ENCODE data around the gene AMMECR1.

The AMMECR1 gene

GRCh38 chrX:110201799-110202198 lies 116.1 kb downstream of the AMMECR1 start:
- DNase-seq: no peak

DNA sequence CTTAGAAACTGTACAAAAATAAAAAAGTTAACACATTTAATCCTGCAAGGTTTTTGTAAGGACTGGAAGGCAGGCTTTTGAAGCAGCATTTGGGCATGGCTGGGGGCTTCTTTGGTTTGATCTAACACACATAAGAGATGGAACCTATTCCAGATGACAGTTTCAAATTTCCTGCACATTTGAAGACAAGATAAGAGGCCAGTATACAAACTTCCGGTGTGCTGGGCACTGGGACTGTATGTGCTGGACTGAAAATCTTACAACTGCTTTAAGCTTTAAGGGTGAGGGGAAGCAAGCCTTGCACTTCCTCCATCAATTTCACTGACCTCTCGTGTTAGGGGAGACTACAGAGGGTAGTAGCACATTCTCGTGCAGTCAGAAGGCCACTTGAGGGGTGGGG lies 122.9 kb downstream of the AMMECR1 start:
- no peak for DNase-seq

- DNase-seq: no peak
Observed at GRCh38 chrX:110192516-110192915, 125.4 kb downstream of the AMMECR1 start.

GRCh38 chrX:110188701-110189558 lies 129.0 kb downstream of the AMMECR1 start:
- DNase-seq: peak; percentile 16

GRCh38 chrX:110183314-110183713 lies 134.6 kb downstream of the AMMECR1 start:
- DNase-seq: no peak

GRCh38 chrX:110182865-110183264 lies 135.0 kb downstream of the AMMECR1 start:
- DNase-seq: no peak

- no peak for DNase-seq
Observed at GRCh38 chrX:110182362-110182761, 135.5 kb downstream of the AMMECR1 start.

DNA sequence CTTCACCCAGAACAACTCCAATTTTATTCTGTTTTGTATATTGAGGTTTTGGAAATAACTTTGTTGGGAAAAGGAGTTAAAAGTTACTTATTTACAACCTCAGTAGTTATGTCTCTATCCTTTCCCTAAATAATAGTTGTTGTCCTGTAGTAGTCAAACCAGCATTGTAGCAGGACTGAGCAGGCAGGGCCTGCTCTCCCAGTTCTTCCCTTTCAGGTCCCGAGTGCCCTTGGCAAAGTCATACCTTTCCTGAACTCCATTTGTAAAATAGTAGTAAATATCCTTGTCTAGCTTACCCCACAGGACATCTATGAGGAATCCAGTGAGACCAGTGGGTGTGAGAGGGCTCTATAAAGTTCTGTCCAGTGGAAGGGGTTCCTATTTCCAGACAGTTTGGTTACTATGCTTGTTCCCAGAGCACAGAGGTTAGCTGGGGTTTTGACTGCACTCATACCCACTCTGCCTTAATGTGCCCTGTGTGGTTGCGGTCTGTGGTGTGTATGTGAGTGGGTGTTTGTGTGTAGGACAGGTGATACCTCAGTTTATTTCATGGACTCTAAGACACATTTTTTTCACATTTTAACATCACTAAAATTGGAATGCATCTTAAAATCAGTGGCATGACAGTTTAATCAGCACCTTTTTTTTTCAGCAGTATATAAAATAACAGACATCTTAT lies 136.3 kb downstream of the AMMECR1 start:
- DNase-seq: no peak

DNA sequence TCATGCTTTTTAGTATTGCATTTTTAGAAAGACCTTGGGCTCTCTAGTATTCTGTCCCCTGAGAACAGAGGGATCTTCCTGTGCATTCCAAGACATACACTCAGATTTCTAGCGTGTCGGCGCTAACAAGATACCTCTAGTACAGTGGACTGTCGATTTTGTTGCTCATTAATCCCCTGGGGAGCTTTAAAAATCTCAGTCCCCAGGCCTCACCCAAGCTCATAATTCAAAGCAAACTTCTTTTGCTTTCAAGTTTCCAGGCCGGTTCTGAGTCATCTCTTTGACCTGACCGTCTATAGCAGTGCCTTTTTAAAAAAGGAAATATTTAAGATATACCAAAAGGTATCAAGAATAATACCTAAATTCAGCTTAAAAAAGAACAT lies 137.0 kb downstream of the AMMECR1 start:
- no peak for DNase-seq

- DNase-seq: no peak
Observed at GRCh38 chrX:110180176-110180927, 137.5 kb downstream of the AMMECR1 start.

GRCh38 chrX:110178179-110178865 lies 139.6 kb downstream of the AMMECR1 start:
- no peak for DNase-seq

- no peak for DNase-seq
Observed at GRCh38 chrX:110175696-110176095, 142.2 kb downstream of the AMMECR1 start.

GRCh38 chrX:110175146-110175545 lies 142.7 kb downstream of the AMMECR1 start:
- DNase-seq: no peak

- DNase-seq: no peak
Observed at GRCh38 chrX:110173192-110174175, 144.4 kb downstream of the AMMECR1 start.

DNA sequence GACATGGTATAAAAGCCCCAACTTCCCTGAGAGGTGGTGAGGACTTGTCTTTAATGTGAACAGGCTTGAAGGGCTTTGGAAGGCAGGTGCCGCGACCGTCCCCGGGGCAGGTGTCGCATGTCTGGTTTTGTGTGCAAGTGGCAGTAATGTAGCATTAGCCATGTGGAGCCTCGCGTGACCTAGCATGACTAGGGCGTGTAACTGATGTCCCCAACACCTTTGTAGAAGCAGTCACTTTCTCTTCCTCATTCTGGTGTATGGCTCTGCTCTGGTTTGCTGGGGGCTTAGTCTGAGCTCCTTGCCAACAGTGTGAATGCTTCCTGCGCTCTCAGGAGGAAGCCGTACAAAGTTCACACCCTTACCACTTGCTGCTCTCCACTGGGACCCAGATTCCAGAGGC lies 145.7 kb downstream of the AMMECR1 start:
- DNase-seq: no peak

DNA sequence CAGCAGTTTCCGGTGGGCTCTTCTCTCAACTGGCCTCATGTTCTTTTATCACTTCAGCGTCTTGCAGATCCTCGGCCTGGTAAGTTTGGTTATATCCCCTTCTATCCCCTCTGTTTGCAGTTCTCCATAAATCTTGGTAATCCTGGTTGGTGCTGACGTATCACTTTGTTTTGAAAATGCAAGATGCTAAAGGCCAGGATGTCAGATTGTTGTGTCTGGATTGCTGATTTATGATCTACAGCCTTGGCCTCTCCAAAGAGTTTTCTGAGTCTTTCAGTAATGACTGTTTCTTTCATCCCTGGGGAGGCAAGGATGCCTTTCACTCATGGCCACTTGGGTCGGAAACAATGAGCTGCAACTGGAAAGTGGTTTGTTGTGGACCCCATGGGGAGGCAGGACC lies 146.4 kb downstream of the AMMECR1 start:
- DNase-seq: no peak

- no peak for DNase-seq
Observed at GRCh38 chrX:110170029-110170428, 147.9 kb downstream of the AMMECR1 start.

- DNase-seq: no peak
Observed at GRCh38 chrX:110168585-110168984, 149.3 kb downstream of the AMMECR1 start.

GRCh38 chrX:110167952-110168451 lies 149.9 kb downstream of the AMMECR1 start:
- DNase-seq: peak; percentile 56

DNA sequence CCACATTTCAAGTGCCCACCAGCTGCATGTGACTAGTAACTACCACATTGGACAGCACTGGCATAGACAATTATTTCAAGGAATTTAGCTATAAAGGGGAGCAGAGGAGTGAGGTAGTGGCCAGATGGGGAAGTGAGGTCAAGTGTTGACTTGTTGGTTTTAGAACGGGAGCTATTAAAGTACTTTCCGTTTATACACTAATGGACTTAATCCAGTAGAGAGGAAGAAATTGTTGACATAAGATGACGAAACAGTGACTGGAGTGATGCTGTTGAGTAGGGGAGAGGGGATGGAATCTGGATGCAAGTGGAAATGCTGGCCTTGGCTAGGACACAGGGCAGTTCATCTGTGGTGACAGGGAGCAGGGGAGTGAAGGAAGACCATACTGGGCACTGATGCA lies 154.4 kb downstream of the AMMECR1 start:
- DNase-seq: no peak

- no peak for DNase-seq
Observed at GRCh38 chrX:110162867-110163266, 155.0 kb downstream of the AMMECR1 start.

DNA sequence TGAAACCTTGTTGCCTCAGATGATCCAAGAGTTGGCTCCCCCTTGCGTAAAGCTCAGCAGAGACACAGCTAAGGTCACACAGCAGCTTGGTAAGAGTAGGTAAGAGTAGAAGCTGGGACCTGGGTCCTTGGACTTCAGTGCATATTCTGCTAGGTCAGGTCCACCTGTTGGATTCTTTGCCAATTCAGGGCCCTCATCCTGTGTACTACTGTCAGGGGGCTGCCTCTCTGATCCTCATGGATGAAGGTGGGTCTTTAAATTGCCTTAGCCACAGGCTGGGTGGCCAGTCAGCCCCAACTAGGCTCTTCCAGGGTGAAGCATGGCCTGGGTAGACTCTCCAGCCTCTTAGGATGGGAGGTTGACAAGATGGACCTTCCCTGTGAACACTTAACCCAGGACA lies 155.8 kb downstream of the AMMECR1 start:
- DNase-seq: no peak

All from activated CD4-positive, alpha-beta T cell treated with anti-CD3 and anti-CD28 coated beads, Interleukin-10, Interleukin-2, amounts not matched to agents 100 ng/mL and 50 ng/mL, durations not matched to agents 16 hours and 8 hours (primary cell).